ENCODE results near the gene NDUFS8.

The NDUFS8 gene

DNA sequence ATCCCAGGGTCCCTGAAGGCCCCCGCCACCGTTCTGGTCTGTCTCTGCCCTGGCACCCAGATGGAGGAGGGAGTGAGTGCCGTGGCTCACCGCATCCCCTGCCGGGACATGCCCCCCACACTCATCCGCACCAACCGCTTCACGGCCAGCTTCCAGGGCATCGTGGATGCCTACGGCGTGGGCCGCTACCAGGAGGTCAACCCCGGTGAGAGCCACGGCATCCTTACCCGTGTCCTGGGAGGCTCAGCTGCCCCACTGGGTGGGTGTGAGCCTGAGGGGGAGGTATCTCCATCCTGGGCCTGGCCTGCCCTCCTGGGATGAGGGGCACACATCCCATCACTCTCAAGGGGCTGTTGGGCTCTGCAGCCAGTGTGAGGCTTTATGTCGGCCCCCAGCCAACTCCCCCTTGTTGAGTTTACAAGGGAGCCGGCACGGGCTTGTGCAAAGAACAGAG is 14.4 kb downstream of the NDUFS8 start:
- H3K4me1 ChIP-seq (ENCODE audit: control insufficient read depth, insufficient read depth, low read length) = peaks cover 24% of the 10 kb centered on the region
- no peak overlapping the region for H3K9ac ChIP-seq (ENCODE audit: low read length in 2 of 2)
- no peak overlapping the region for H3K27ac ChIP-seq (ENCODE audit: low read length)
- no peaks in the 10 kb centered on the region for H3K9me3 ChIP-seq (ENCODE audit: control insufficient read depth in 2 of 2, low read length in 2 of 2)
- peaks cover 5 to 23% of the 10 kb centered on the region in 2 donors for H3K36me3 ChIP-seq (ENCODE audit: control insufficient read depth in 2 of 2, insufficient read depth in 2 of 2, low read length in 2 of 2)
- H3K27me3 ChIP-seq (ENCODE audit: control insufficient read depth in 1 of 2, insufficient read depth in 2 of 2, low read length in 2 of 2) = no peaks in the 10 kb centered on the region
- H3K4me3 ChIP-seq (ENCODE audit: low read length in 2 of 2) = no peak overlapping the region

DNA sequence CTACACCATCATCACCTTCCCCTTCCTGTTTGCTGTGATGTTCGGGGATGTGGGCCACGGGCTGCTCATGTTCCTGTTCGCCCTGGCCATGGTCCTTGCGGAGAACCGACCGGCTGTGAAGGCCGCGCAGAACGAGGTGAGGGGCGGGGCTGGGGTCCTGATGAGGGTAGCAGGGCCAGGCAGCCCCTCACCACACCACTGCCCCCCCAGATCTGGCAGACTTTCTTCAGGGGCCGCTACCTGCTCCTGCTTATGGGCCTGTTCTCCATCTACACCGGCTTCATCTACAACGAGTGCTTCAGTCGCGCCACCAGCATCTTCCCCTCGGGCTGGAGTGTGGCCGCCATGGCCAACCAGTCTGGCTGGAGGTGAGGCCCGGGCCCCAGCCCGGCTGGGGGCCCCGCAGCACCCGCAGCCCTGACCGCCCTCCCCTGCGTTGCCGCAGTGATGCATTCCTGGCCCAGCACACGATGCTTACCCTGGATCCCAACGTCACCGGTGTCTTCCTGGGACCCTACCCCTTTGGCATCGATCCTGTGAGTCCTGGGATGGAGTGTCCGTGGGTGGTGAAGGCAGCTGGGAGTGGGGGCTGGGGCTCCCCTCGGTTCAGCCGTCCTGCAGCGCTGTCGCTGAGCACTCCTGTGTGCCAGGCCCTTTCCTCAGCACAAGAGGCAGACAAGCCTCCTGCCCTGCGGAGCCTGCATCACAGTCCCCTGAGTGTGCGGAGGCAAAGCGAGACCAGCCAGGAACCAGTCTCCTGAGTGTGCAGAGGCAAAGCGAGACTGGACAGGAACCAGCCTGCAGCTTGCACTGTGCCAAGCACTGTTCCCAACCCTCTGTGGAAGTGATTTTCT is 17.2 kb downstream of the NDUFS8 start:
- Histone ChIP-seq H3K9me3 (ENCODE audit: control insufficient read depth in 2 of 2, low read length in 2 of 2) (no peaks in the 10 kb centered on the region), H3K4me1 (ENCODE audit: control insufficient read depth, insufficient read depth, low read length) (peaks cover 3% of the 10 kb centered on the region), H3K36me3 (ENCODE audit: control insufficient read depth in 2 of 2, insufficient read depth in 2 of 2, low read length in 2 of 2) (peaks cover 8 to 31% of the 10 kb centered on the region in 2 donors), H3K27ac (ENCODE audit: low read length) (no peak overlapping the region), H3K27me3 (ENCODE audit: control insufficient read depth in 1 of 2, insufficient read depth in 2 of 2, low read length in 2 of 2) (no peaks in the 10 kb centered on the region), H3K4me3 (ENCODE audit: low read length in 2 of 2) (no peak overlapping the region), H3K9ac (ENCODE audit: low read length in 2 of 2) (no peak overlapping the region)

DNA sequence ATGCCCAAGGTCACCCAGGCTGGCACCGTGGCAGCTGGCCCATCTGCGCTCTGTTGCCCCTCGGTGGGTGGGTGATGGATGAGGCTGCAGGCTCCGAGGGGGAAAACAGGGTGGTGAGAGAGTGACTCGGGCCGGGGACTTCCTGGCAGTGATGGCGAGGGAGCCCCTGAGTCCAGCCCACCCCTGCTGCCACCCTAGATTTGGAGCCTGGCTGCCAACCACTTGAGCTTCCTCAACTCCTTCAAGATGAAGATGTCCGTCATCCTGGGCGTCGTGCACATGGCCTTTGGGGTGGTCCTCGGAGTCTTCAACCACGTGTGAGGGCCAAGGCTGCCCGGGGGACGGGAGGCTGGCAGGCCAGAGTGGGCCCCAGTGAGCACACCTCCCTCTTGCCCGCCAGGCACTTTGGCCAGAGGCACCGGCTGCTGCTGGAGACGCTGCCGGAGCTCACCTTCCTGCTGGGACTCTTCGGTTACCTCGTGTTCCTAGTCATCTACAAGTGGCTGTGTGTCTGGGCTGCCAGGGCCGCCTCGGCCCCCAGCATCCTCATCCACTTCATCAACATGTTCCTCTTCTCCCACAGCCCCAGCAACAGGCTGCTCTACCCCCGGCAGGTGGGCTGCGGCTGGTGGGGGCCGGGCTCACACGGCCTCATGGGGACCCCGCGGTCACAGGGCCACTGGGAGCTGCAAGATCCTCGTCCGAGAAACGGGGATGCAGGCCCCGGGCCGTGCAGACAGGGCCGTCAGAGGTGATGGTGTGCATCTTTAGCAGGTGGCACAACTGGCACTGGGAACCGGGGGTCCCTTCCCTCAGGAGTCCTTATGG is 18.4 kb downstream of the NDUFS8 start:
- Histone ChIP-seq H3K4me3 (ENCODE audit: low read length in 2 of 2) (no peak overlapping the region), H3K4me1 (ENCODE audit: control insufficient read depth, insufficient read depth, low read length) (no peaks in the 10 kb centered on the region), H3K9me3 (ENCODE audit: control insufficient read depth in 2 of 2, low read length in 2 of 2) (no peaks in the 10 kb centered on the region), H3K9ac (ENCODE audit: low read length in 2 of 2) (no peak overlapping the region), H3K27ac (ENCODE audit: low read length) (no peak overlapping the region), H3K27me3 (ENCODE audit: control insufficient read depth in 1 of 2, insufficient read depth in 2 of 2, low read length in 2 of 2) (no peaks in the 10 kb centered on the region), H3K36me3 (ENCODE audit: control insufficient read depth in 2 of 2, insufficient read depth in 2 of 2, low read length in 2 of 2) (peaks cover 8 to 34% of the 10 kb centered on the region in 2 donors)

DNA sequence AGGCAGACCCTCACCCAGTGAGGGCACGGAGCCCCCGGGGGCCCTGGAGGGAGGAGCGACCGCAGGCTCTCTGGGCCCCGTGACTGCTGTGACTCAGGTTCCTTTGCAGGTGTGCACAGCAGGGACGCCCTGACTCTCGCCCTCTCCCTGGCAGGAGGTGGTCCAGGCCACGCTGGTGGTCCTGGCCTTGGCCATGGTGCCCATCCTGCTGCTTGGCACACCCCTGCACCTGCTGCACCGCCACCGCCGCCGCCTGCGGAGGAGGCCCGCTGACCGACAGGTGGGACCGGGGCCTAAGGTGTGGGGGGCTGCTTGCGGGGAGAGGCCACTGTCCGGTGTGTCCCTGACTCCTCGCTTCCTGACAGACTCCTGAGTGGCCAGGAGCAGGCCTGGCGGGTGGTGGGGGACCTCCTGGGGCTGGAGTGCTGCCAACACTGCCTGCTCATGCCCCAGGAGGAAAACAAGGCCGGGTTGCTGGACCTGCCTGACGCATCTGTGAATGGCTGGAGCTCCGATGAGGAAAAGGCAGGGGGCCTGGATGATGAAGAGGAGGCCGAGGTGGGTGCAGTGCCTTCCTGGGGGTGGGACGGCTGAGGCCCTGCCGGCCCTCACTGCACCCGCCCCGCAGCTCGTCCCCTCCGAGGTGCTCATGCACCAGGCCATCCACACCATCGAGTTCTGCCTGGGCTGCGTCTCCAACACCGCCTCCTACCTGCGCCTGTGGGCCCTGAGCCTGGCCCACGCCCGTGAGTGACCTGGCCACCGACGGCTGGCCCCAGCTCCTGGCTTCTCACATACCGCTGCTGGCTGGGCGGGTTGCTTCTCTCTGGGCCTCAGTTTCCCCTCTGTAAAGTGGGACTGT is 19.3 kb downstream of the NDUFS8 start:
- H3K27me3 ChIP-seq (ENCODE audit: control insufficient read depth in 1 of 2, insufficient read depth in 2 of 2, low read length in 2 of 2) = no peaks in the 10 kb centered on the region
- no peak overlapping the region for H3K9ac ChIP-seq (ENCODE audit: low read length in 2 of 2)
- no peaks in the 10 kb centered on the region for H3K9me3 ChIP-seq (ENCODE audit: control insufficient read depth in 2 of 2, low read length in 2 of 2)
- H3K4me3 ChIP-seq (ENCODE audit: low read length in 2 of 2) = no peak overlapping the region
- no peaks in the 10 kb centered on the region for H3K4me1 ChIP-seq (ENCODE audit: control insufficient read depth, insufficient read depth, low read length)
- H3K36me3 ChIP-seq (ENCODE audit: control insufficient read depth in 2 of 2, insufficient read depth in 2 of 2, low read length in 2 of 2) = peaks cover 8 to 32% of the 10 kb centered on the region in 2 donors
- no peak overlapping the region for H3K27ac ChIP-seq (ENCODE audit: low read length)

DNA sequence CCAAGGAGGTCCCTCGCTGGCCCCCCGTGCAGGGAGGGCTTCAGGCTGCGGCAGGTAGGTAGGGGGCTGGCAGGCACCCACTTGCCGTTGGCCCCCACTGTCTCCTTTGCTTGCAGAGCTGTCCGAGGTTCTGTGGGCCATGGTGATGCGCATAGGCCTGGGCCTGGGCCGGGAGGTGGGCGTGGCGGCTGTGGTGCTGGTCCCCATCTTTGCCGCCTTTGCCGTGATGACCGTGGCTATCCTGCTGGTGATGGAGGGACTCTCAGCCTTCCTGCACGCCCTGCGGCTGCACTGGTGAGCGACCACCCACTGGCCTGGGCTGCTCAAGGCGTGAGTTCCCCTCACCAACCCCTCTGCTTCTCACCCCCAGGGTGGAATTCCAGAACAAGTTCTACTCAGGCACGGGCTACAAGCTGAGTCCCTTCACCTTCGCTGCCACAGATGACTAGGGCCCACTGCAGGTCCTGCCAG is 19.9 kb downstream of the NDUFS8 start:
- no peak overlapping the region for H3K27ac ChIP-seq (ENCODE audit: low read length)
- no peak overlapping the region for H3K9ac ChIP-seq (ENCODE audit: low read length in 2 of 2)
- H3K36me3 ChIP-seq (ENCODE audit: control insufficient read depth in 2 of 2, insufficient read depth in 2 of 2, low read length in 2 of 2) = peaks cover 8 to 28% of the 10 kb centered on the region in 2 donors
- H3K4me1 ChIP-seq (ENCODE audit: control insufficient read depth, insufficient read depth, low read length) = no peaks in the 10 kb centered on the region
- no peaks in the 10 kb centered on the region for H3K27me3 ChIP-seq (ENCODE audit: control insufficient read depth in 1 of 2, insufficient read depth in 2 of 2, low read length in 2 of 2)
- no peaks in the 10 kb centered on the region for H3K9me3 ChIP-seq (ENCODE audit: control insufficient read depth in 2 of 2, low read length in 2 of 2)
- no peak overlapping the region for H3K4me3 ChIP-seq (ENCODE audit: low read length in 2 of 2)

DNA sequence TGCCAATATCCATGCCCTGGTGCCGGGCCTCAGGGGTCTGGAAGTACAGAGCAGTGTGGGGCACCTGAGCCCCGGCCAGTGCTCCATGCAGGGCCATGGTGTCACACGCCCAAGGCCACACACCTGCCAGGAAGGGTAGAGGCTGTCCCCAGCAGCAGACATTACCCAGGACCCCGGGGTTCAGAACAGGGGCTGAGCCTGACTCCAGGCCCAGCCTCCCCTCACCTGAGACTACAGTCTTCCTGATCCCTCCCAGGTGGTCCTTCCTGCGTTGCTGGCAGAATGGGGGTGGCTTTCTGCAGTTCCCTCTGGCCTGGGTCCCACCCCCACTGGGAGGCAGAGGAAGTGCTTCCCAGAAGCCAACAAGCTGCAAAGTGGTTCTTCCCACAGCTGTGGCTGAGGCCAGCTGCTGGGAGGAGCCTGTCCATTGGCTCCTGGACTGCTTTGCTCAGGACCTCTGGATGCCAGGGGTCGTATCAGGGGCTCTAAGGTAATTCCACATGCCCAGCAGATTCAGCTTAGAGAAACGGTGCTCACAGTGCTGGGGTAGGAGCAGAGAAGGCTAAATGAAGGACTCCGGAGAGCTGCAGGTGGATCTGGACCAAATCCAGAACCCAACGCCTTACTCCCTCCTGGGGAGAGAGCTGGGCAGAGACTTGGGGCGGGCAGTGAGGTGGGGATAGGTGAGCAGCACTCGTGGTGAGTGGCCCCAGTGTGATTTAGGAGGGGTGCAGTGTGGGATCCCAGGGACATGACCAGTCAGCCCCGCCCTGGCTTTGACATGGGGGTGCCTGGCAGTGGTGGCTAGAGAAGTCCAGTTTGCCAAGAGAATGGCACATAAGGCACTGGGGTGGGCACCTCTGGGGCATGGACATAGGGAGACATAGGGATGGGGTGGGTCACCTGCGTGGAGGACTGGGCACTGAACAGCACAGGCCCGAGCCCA is 21.0 kb downstream of the NDUFS8 start:
- H3K36me3 ChIP-seq (ENCODE audit: control insufficient read depth in 2 of 2, insufficient read depth in 2 of 2, low read length in 2 of 2) = peaks cover 4 to 26% of the 10 kb centered on the region in 2 donors
- no peaks in the 10 kb centered on the region for H3K27me3 ChIP-seq (ENCODE audit: control insufficient read depth in 1 of 2, insufficient read depth in 2 of 2, low read length in 2 of 2)
- no peak overlapping the region for H3K4me3 ChIP-seq (ENCODE audit: low read length in 2 of 2)
- no peak overlapping the region for H3K9ac ChIP-seq (ENCODE audit: low read length in 2 of 2)
- peak overlapping the region; percentile 6 for H3K27ac ChIP-seq (ENCODE audit: low read length)
- H3K9me3 ChIP-seq (ENCODE audit: control insufficient read depth in 2 of 2, low read length in 2 of 2) = no peaks in the 10 kb centered on the region
- H3K4me1 ChIP-seq (ENCODE audit: control insufficient read depth, insufficient read depth, low read length) = no peaks in the 10 kb centered on the region

DNA sequence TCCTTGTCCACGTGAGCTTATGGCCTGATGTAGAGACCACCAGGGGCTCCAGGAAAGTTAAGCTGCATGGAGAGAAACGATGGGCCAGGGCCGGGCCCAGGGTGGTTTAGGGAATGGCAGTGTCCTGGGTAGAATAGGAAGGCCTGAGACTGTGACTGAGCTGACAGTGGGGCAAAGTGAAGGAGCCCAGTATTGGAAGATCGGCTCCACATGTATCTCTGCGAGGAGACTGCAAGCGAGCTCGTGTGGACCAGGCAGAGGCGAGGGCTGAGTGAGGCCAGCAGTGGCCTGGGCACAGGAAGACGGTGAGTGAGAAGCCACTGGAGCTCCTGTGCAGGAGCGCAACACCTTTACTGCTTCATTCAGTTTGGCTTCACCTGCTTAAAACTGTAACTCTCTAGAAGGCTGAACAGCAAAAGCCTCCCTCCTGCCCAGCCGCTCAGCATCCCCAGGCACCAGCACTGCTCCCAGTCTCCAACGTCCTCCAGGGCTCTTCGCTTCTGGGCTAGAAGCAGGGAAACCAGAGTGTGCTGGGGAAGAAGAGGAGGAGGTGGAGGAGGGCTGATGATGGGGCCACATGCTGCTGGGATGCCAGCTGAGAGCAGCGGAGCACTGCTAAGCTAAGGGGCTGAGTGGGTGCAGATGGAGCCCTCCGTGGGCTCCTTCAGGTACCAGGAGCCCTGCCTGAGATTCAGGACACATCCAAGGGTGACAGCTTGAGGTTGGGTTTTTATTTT is 21.8 kb downstream of the NDUFS8 start:
- H3K9me3 ChIP-seq (ENCODE audit: control insufficient read depth in 2 of 2, low read length in 2 of 2) = no peaks in the 10 kb centered on the region
- no peak overlapping the region for H3K4me3 ChIP-seq (ENCODE audit: low read length in 2 of 2)
- peaks cover 3 to 26% of the 10 kb centered on the region in 2 donors for H3K36me3 ChIP-seq (ENCODE audit: control insufficient read depth in 2 of 2, insufficient read depth in 2 of 2, low read length in 2 of 2)
- no peak overlapping the region for H3K9ac ChIP-seq (ENCODE audit: low read length in 2 of 2)
- H3K4me1 ChIP-seq (ENCODE audit: control insufficient read depth, insufficient read depth, low read length) = no peaks in the 10 kb centered on the region
- no peak overlapping the region for H3K27ac ChIP-seq (ENCODE audit: low read length)
- no peaks in the 10 kb centered on the region for H3K27me3 ChIP-seq (ENCODE audit: control insufficient read depth in 1 of 2, insufficient read depth in 2 of 2, low read length in 2 of 2)

DNA sequence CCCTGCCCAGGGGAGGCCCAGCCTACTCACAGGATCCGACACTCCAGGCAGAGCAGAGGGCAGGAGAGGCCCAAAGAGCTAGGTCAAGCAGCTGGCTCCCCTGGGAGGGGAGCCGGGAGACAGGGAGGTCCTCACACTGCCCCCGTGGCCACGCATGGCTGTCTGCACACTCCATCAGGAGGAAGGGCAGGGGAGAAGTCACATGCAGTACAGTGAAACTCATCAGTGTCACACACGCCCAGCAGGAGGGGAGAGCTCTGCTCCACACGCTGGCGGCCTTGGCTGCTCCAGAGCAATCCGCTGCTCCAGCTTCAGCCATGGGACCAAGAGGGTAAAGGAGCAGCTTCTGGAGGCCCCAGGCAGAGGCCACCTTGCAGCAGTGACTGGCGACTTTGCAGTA is 22.6 kb downstream of the NDUFS8 start:
- Histone ChIP-seq H3K36me3 (ENCODE audit: control insufficient read depth in 2 of 2, insufficient read depth in 2 of 2, low read length in 2 of 2) (peaks cover 3 to 23% of the 10 kb centered on the region in 2 donors), H3K9ac (ENCODE audit: low read length in 2 of 2) (no peak overlapping the region), H3K4me1 (ENCODE audit: control insufficient read depth, insufficient read depth, low read length) (no peaks in the 10 kb centered on the region)

More for the DNA sequence above, 22.6 kb downstream of the NDUFS8 start:
- H3K27ac ChIP-seq (ENCODE audit: low read length) = no peak overlapping the region
- H3K9me3 ChIP-seq (ENCODE audit: control insufficient read depth in 2 of 2, low read length in 2 of 2) = no peaks in the 10 kb centered on the region
- no peaks in the 10 kb centered on the region for H3K27me3 ChIP-seq (ENCODE audit: control insufficient read depth in 1 of 2, insufficient read depth in 2 of 2, low read length in 2 of 2)
- no peak overlapping the region for H3K4me3 ChIP-seq (ENCODE audit: low read length in 2 of 2)

All from stomach smooth muscle (tissue), 2 donors.